T-helper 2 cell treated with Interferon-gamma antibody and Interleukin-4, amounts not matched to agents 100 ng/mL and 5 ng/mL, for 36 hours (primary cell): ENCODE data around the gene CACNB2. TPM values are rescaled to one million over a fixed set of nuclear protein-coding genes. Genes with fewer than 3 reads are reported as not detected.
"Not testable (repeated sequence)": the region's sequence is repeated elsewhere in the genome, so short reads cannot be mapped to it uniquely, and the experiment has no call there.

Source experiments
- intact Hi-C: fragments of 100-400 bp; cut with micrococcal nuclease; formaldehyde crosslinking; loops from one replicate; pipeline ENCODE4 v1.15.1; 2023
- total RNA-seq: library from RNA; stranded (reverse); gene quantifications from 2 replicates; pipeline ENCODE4 v1.2.3, GENCODE V29; 2022

CACNB2 gene
- total RNA-seq, 1 donor from 2014 or later, result 0.14 TPM

GRCh38 chr10:18197706-18198105, 57.5 kb downstream of the CACNB2 start:
- intact Hi-C loops, result no loop called here

GRCh38 chr10:18201877-18202276, 61.7 kb downstream of the CACNB2 start:
- intact Hi-C loops, result no loop called here

- intact Hi-C loops, result no loop called here
These were observed 62.6 kb downstream of the CACNB2 start for GRCh38 chr10:18202680-18203460.

GRCh38 chr10:18203471-18203870, 63.2 kb downstream of the CACNB2 start:
- intact Hi-C loops, result no loop called here

GRCh38 chr10:18204039-18204835, 64.0 kb downstream of the CACNB2 start:
- intact Hi-C loops, result no loop called here

GRCh38 chr10:18205098-18205834, 65.0 kb downstream of the CACNB2 start:
- intact Hi-C loops, result no loop called here

GRCh38 chr10:18208186-18208585, 68.0 kb downstream of the CACNB2 start:
- intact Hi-C loops, result not testable (repeated sequence)

- intact Hi-C loops, result no loop called here
These were observed 69.0 kb downstream of the CACNB2 start for GRCh38 chr10:18209241-18209640.

- intact Hi-C loops, result no loop called here
These were observed 70.5 kb downstream of the CACNB2 start for GRCh38 chr10:18210711-18211110.

GRCh38 chr10:18211862-18212261, 71.6 kb downstream of the CACNB2 start:
- intact Hi-C loops, result no loop called here

- intact Hi-C loops, result no loop called here
These were observed 73.0 kb downstream of the CACNB2 start for GRCh38 chr10:18213271-18213670.

GRCh38 chr10:18214691-18215563, 74.7 kb downstream of the CACNB2 start:
- intact Hi-C loops, result no loop called here

- intact Hi-C loops, result no loop called here
These were observed 76.3 kb downstream of the CACNB2 start for GRCh38 chr10:18216482-18216881.

- intact Hi-C loops, result no loop called here
These were observed 77.4 kb downstream of the CACNB2 start for GRCh38 chr10:18217577-18217976.

GRCh38 chr10:18219146-18219545, 78.9 kb downstream of the CACNB2 start:
- intact Hi-C loops, result no loop called here

- intact Hi-C loops, result no loop called here
These were observed 80.9 kb downstream of the CACNB2 start for GRCh38 chr10:18221123-18221522.

GRCh38 chr10:18221882-18222281, 81.7 kb downstream of the CACNB2 start:
- intact Hi-C loops, result no loop called here

GRCh38 chr10:18222866-18223265, 82.6 kb downstream of the CACNB2 start:
- intact Hi-C loops, result no loop called here

GRCh38 chr10:18223898-18224297, 83.7 kb downstream of the CACNB2 start:
- intact Hi-C loops, result no loop called here

GRCh38 chr10:18224626-18225445, 84.6 kb downstream of the CACNB2 start:
- intact Hi-C loops, result no loop called here
